Mucosa of descending colon (tissue), 3 donors: ENCODE results near the gene TAF4. TPM values are rescaled to one million over a fixed set of nuclear protein-coding genes. Genes with fewer than 3 reads are reported as not detected.

Source experiments
- ATAC-seq: fragments of 200-7000 bp; cut with Tn5 transposase; one replicate; pipeline ENCODE4 v1.9.1; 2020; ENCODE audit warnings: mild to moderate bottlenecking, moderate library complexity
- DNase-seq, 3 donors: peaks; one replicate each; pipeline ENCODE4 v3.0.0-alpha.2; 2020
- H3K36me3 ChIP-seq: fragments of 200-600 bp; one replicate; pipeline ENCODE4 v1.8.0; 2021; ENCODE audit warnings: low read depth, mild to moderate bottlenecking
- H3K4me1 ChIP-seq: fragments of 200-600 bp; one replicate; pipeline ENCODE4 v1.8.0; 2021; ENCODE audit warnings: low read depth, mild to moderate bottlenecking
- H3K4me3 ChIP-seq: fragments of 200-600 bp; one replicate; pipeline ENCODE4 v1.8.0; 2021; ENCODE audit warnings: mild to moderate bottlenecking
- H3K9me3 ChIP-seq: fragments of 200-600 bp; one replicate; pipeline ENCODE4 v1.8.0; 2021; ENCODE audit warnings: mild to moderate bottlenecking
- intact Hi-C, 2 donors: fragments of 100-400 bp; cut with DNase I in 1 of 2; cut with micrococcal nuclease in 1 of 2; formaldehyde crosslinking; loops; one replicate each; pipeline versions ENCODE4 v1.11.0 to v1.11.1; 2022; cut with DNase I, micrococcal nuclease
- total RNA-seq, 3 donors: library from RNA; stranded (reverse); fragmentation: NEBNext Ultra II Directional in 2 of 3; extraction: Animal tissue kit (Norgen Biotek cat#: 25700) in 2 of 3; gene quantifications; one replicate each; pipeline versions ENCODE4 v1.2.1 to v1.2.4, GENCODE V29; 2021 to 2023
- TF ChIP-seq, protein P1 (sequence below): fragments of 200-600 bp; IDR thresholded peaks from one replicate; pipeline ENCODE4 v1.8.0; 2022; ENCODE audit warnings: antibody characterized with exemption, mild to moderate bottlenecking
- donor health status: DM: no; HTN: no; CAD: no; lungs with moderate emphysema.
- donor health status: DM: no; HTN: no; CAD: no.
- donor health status: DM: no; HTN: yes; CAD: no.

The TAF4 gene
- total RNA-seq, 3 donors from 2014 or later = 23.8 to 28.3 (median 27.5) TPM

DNA sequence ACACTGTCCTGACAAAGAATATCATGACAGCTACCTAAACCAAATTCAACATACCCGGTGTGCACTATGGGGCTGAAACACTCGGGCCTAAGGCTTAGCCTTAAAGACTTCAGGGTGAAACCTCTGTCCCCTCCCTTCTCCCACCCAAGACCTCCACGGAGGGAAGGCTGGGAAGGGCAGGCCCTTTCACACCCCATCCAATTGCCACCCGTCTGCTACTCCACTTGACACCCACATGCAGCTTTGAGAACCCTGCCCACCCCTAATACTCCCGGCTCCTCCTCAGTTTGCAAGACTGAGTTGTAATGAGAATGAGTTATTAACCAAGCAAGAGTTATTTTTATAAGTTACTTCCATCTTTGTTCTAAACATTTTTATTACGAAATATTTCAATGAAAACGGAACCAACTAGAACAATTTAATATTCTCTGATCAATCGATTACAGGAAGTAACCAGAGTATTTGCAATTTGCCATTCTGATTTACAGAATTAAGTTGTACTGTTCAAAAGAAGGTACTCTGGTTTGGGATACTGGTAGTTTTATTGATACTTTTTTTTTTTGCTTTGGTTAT, 3.7 kb downstream of the TAF4 start:
- DNase-seq = no peak
- ATAC-seq = no peak
- H3K9me3 ChIP-seq = no peaks in the 10 kb centered on the region
- TF ChIP-seq, protein P1, sequence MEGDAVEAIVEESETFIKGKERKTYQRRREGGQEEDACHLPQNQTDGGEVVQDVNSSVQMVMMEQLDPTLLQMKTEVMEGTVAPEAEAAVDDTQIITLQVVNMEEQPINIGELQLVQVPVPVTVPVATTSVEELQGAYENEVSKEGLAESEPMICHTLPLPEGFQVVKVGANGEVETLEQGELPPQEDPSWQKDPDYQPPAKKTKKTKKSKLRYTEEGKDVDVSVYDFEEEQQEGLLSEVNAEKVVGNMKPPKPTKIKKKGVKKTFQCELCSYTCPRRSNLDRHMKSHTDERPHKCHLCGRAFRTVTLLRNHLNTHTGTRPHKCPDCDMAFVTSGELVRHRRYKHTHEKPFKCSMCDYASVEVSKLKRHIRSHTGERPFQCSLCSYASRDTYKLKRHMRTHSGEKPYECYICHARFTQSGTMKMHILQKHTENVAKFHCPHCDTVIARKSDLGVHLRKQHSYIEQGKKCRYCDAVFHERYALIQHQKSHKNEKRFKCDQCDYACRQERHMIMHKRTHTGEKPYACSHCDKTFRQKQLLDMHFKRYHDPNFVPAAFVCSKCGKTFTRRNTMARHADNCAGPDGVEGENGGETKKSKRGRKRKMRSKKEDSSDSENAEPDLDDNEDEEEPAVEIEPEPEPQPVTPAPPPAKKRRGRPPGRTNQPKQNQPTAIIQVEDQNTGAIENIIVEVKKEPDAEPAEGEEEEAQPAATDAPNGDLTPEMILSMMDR = no peak
- H3K4me3 ChIP-seq = no peak overlapping the region
- no peaks in the 10 kb centered on the region for H3K36me3 ChIP-seq
- intact Hi-C loops = loop anchor here in 1 of 2 donors (5.0 kb wide), 1 partner anchor 80 kb away; the partner anchor contains the start of genes PSMA7 and SS18L1
- H3K4me1 ChIP-seq = peaks cover 13% of the 10 kb centered on the region

- peaks cover 12% of the 10 kb centered on the region for H3K4me1 ChIP-seq
- ATAC-seq (no peak), DNase-seq (no peak)
- no peak overlapping the region for H3K4me3 ChIP-seq
- no peaks in the 10 kb centered on the region for H3K36me3 ChIP-seq
- TF ChIP-seq, protein P1 = no peak
- no peaks in the 10 kb centered on the region for H3K9me3 ChIP-seq
- intact Hi-C loops = loop anchor here in 1 of 2 donors (5.0 kb wide), 1 partner anchor 81 kb away; the partner anchor contains the start of genes PSMA7 and SS18L1
These were observed 4.8 kb downstream of the TAF4 start for GRCh38 chr20:62060631-62061541.

DNA sequence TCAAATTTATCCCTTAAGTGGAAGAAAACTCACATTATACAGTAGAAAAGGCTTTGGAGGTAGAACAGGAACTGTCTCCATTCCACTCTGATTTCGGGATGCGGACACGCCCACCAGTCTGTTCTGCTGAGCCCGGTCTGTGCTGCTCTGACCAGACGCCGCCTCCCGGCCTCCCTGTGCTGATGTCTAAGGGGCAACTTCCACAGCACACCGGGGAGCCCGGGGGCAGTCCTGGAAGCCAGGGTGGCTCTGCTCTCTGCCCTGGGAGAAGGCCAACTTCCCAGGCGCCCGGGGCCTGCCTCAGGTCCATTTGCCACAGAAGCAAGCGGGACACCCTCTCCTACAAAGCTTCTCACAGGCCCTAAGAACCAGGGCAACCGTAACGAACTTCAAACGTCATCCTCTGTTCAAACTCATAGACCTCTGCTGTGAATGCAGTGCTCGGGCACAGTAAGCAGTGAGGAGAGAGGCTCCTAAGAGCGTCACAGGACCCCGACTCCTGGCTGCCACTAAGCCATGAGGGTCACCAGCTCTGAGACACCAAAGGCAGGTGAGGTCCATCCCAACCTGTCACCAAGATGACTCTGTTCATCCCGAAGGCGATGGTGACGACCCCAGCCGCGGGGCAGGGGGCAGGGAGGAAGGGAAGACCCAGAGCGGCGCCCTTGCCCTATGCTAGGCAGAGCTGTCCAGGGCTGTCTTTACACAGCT, 5.6 kb downstream of the TAF4 start:
- Histone ChIP-seq H3K9me3 (no peaks in the 10 kb centered on the region), H3K4me3 (no peak overlapping the region), H3K36me3 (no peaks in the 10 kb centered on the region), H3K4me1 (peaks cover 12% of the 10 kb centered on the region)
- ATAC-seq (no peak), DNase-seq (no peak)
- intact Hi-C loops = loop anchor here in 1 of 2 donors (5.0 kb wide), 1 partner anchor 82 kb away; the partner anchor contains the start of genes PSMA7 and SS18L1
- TF ChIP-seq, protein P1 = no peak

DNA sequence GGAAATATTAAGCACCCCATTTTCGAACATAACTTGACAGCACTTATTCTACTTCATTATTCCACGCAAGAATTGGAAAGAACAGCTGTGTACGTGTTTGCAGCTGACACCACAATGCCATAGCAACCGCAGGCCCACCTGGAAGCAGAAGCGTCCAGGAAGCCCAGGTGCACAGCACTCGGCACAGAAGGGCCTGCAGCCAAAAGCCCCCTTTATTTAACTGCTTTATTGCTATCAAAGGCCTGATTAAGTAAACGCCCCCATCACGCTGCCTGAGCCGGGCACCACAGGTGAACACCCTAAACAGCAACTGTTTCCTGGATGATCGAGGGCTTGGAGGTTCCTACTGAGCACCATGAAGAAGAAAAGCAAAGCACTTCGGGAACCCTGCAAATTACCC, 6.3 kb downstream of the TAF4 start:
- intact Hi-C loops = no loop called here
- Histone ChIP-seq H3K4me1 (peaks cover 12% of the 10 kb centered on the region), H3K9me3 (no peaks in the 10 kb centered on the region), H3K36me3 (no peaks in the 10 kb centered on the region), H3K4me3 (no peak overlapping the region)
- DNase-seq (no peak), ATAC-seq (no peak)
- TF ChIP-seq, protein P1 = no peak

DNA sequence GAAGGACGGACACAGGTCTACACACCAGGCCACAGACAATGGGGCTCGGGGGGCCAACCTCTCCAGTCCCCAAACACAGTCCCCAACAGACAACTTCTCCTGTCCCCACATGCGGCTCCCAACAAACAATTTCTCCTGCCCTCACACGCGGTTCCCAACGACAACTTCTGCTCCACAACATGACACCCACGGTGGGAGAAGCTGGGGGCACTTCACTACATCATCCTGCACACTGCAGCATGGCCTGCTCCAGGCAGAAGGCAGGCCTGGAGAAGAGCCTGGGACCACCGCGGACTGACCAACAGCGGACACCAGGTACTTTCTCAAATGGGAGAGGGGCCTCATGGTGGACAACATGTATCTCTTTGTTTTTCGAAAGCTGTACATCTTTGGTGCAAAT, 6.7 kb downstream of the TAF4 start:
- no peak overlapping the region for H3K4me3 ChIP-seq
- intact Hi-C loops = no loop called here
- H3K4me1 ChIP-seq = peaks cover 8% of the 10 kb centered on the region
- no peaks in the 10 kb centered on the region for H3K9me3 ChIP-seq
- DNase-seq = no peak
- TF ChIP-seq, protein P1 = no peak
- ATAC-seq = no peak
- no peaks in the 10 kb centered on the region for H3K36me3 ChIP-seq
